BJ (cell line): Measurements from ENCODE around the gene SLC25A27. TPM values are rescaled to one million over a fixed set of nuclear protein-coding genes. Genes with fewer than 3 reads are reported as not detected.
A peak's percentile ranks its signal among the peaks of the same experiment; 100 is the strongest.

Experiments used
- CTCF ChIA-PET: fragments of 350-600 bp; formaldehyde crosslinking; extraction: SDS; loops from one replicate; lab custom pipeline; 2021; ENCODE audit warnings: antibody characterized with exemption, inconsistent platforms; lab: Yijun Ruan, JAX
- POLR2A ChIA-PET: fragments of 300-600 bp; sonication (Branson Sonifier 250); formaldehyde crosslinking; extraction: SDS; loops from one replicate; lab custom pipeline; 2021; ENCODE audit warnings: antibody characterized with exemption; lab: Charles Lee
- DNase-seq: peaks from one replicate; pipeline ENCODE4 v3.0.0-alpha.2; 2011; ENCODE audit warnings: low read depth
- H3K27me3 ChIP-seq: 2 replicates; pipeline ENCODE4 v1.6.0; 2011; ENCODE audit warnings: low read length; ENCODE audit not compliant: control insufficient read depth, insufficient read depth
- H3K36me3 ChIP-seq: 2 replicates; pipeline ENCODE4 v1.5.1; 2011; ENCODE audit warnings: low read length; ENCODE audit not compliant: control insufficient read depth, insufficient read depth
- H3K4me3 ChIP-seq: 2 replicates; pipeline ENCODE4 v1.5.1; 2011; ENCODE audit warnings: low read depth, mild to moderate bottlenecking, control low read depth, low read length
- CTCF ChIP-seq: IDR thresholded peaks from 2 replicates; pipeline ENCODE4 v1.5.1; 2011; ENCODE audit warnings: low read depth, mild to moderate bottlenecking, control low read depth, inconsistent platforms, low read length, moderate library complexity; ENCODE audit not compliant: insufficient read depth
- polyA plus RNA-seq: library from polyadenylated mRNA; depleted of rRNA; stranded (reverse); fragments of >200 nt; gene quantifications from 2 replicates; pipeline ENCODE4 v1.2.3, GENCODE V29; 2011

The SLC25A27 gene
- polyA plus RNA-seq, 1 experiment = 1.6 TPM

GRCh38 chr6:46628976-46629375 is 23.8 kb upstream of the SLC25A27 start:
- no peak overlapping the region for H3K4me3 ChIP-seq
- TF ChIP-seq CTCF = no peak
- no peak for DNase-seq
- H3K27me3 ChIP-seq = no peaks in the 10 kb centered on the region
- ChIA-PET POLR2A (no interaction called here), CTCF (no interaction called here)
- no peaks in the 10 kb centered on the region for H3K36me3 ChIP-seq

GRCh38 chr6:46629691-46630090 is 23.1 kb upstream of the SLC25A27 start:
- DNase-seq = no peak
- H3K27me3 ChIP-seq = no peaks in the 10 kb centered on the region
- TF ChIP-seq CTCF = no peak
- no peak overlapping the region for H3K4me3 ChIP-seq
- CTCF ChIA-PET = interaction anchor here (0.7 to 1.0 kb wide), 3 partner anchors 209 to 219 kb away, joined by 3 read pairs; no protein-coding TSS in a partner anchor
- H3K36me3 ChIP-seq = no peaks in the 10 kb centered on the region
- POLR2A ChIA-PET = no interaction called here

GRCh38 chr6:46632053-46632452 is 20.7 kb upstream of the SLC25A27 start:
- H3K4me3 ChIP-seq = no peak overlapping the region
- POLR2A ChIA-PET = no interaction called here
- no peaks in the 10 kb centered on the region for H3K27me3 ChIP-seq
- no peak for DNase-seq
- no peak for TF ChIP-seq CTCF
- H3K36me3 ChIP-seq = no peaks in the 10 kb centered on the region
- CTCF ChIA-PET = interaction anchor here (0.8 kb wide), 1 partner anchor 213 kb away, joined by 4 read pairs; no protein-coding TSS in a partner anchor

GRCh38 chr6:46635462-46635861 is 17.3 kb upstream of the SLC25A27 start:
- Histone ChIP-seq H3K36me3 (no peaks in the 10 kb centered on the region), H3K27me3 (no peaks in the 10 kb centered on the region), H3K4me3 (no peak overlapping the region)
- CTCF ChIA-PET = no interaction called here
- TF ChIP-seq CTCF = no peak
- no peak for DNase-seq
- POLR2A ChIA-PET = no interaction called here

DNA sequence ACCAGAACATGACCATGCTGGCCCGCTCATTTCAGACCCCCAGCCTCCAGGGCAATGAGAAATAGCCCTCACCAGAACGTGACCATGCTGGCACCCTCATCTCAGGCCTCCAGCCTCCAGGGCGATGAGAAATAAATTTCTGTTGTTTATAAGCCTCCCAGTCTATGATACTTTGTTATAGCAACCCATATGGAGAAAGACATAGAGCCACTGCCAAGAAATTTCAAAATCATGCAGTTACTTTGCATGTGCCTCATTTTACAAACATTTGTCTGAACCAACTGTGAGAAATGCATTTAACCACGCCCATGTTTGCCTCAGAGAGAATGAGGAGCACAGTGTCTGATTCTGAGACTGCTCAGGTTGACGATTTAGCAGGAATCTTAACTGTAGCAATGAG is 15.6 kb upstream of the SLC25A27 start:
- Histone ChIP-seq H3K36me3 (no peaks in the 10 kb centered on the region), H3K4me3 (no peak overlapping the region), H3K27me3 (no peaks in the 10 kb centered on the region)
- ChIA-PET CTCF (no interaction called here), POLR2A (no interaction called here)
- TF ChIP-seq CTCF = no peak
- DNase-seq = peak; percentile 74
